Activated CD8-positive, alpha-beta T cell treated with anti-CD3 and anti-CD28 coated beads for 36 hours (primary cell): ENCODE data around the gene GALNT16. TPM values are rescaled to one million over a fixed set of nuclear protein-coding genes. Genes with fewer than 3 reads are reported as not detected.

Source experiments
- ATAC-seq: fragments of 200-7000 bp; cut with Tn5 transposase; one replicate; pipeline ENCODE4 v1.10.0; 2021; ENCODE audit warnings: mild to moderate bottlenecking, moderate library complexity
- CTCF ChIA-PET: fragments of 350-600 bp; sonication (Branson Sonifier 250); formaldehyde crosslinking; loops from one replicate; lab custom pipeline; 2021; ENCODE audit warnings: antibody characterized with exemption; lab: Charles Lee
- POLR2A ChIA-PET: fragments of 350-600 bp; sonication (Branson Sonifier 250); formaldehyde crosslinking; loops from one replicate; lab custom pipeline; 2021; ENCODE audit warnings: antibody characterized with exemption; lab: Charles Lee
- DNase-seq: peaks from one replicate; pipeline ENCODE4 v3.0.0-alpha.2; 2020
- H3K27ac Mint-ChIP-seq: one replicate; pipeline ENCODE4 v1.8.0; 2021; ENCODE audit warnings: mild to moderate bottlenecking, mixed read lengths
- H3K27me3 Mint-ChIP-seq: one replicate; pipeline ENCODE4 v1.8.0; 2021; ENCODE audit warnings: mixed read lengths
- H3K36me3 Mint-ChIP-seq: one replicate; pipeline ENCODE4 v1.8.0; 2021; ENCODE audit warnings: low read depth, mixed read lengths
- H3K4me1 Mint-ChIP-seq: one replicate; pipeline ENCODE4 v1.8.0; 2021; ENCODE audit warnings: low read depth, mixed read lengths
- H3K4me3 Mint-ChIP-seq: one replicate; pipeline ENCODE4 v1.8.0; 2021; ENCODE audit warnings: mild to moderate bottlenecking, moderate library complexity, mixed read lengths
- H3K9me3 Mint-ChIP-seq: one replicate; pipeline ENCODE4 v1.8.0; 2021; ENCODE audit warnings: mixed read lengths
- CTCF ChIP-seq: fragments of 200-600 bp; IDR thresholded peaks from one replicate; pipeline ENCODE4 v1.8.0; 2022; ENCODE audit warnings: antibody characterized with exemption, mild to moderate bottlenecking
- intact Hi-C: fragments of 100-400 bp; cut with micrococcal nuclease; formaldehyde crosslinking; loops from one replicate; pipeline ENCODE4 v1.10.0; 2022
- total RNA-seq, 2 experiments: library from RNA; stranded (reverse); gene quantifications; one replicate each; pipeline ENCODE4 v1.2.3, GENCODE V29; 2021

GALNT16 gene
- total RNA-seq, 2 experiments from 2014 or later, result not detected

GRCh38 chr14:69267492-69267891 is 7.5 kb downstream of the GALNT16 start:
- Mint-ChIP-seq H3K4me1 (no peaks in the 10 kb centered on the region), H3K27ac (no peak overlapping the region), H3K36me3 (no peaks in the 10 kb centered on the region), H3K27me3 (peaks cover 8% of the 10 kb centered on the region), H3K4me3 (no peak overlapping the region), H3K9me3 (no peaks in the 10 kb centered on the region)
- intact Hi-C loops, result no loop called here
- ChIA-PET POLR2A (no interaction called here), CTCF (interaction anchor here (1.4 kb wide), 1 partner anchor 109 kb away, joined by 4 read pairs; no protein-coding TSS in a partner anchor)
- DNase-seq, result no peak
- TF ChIP-seq CTCF, result no peak
- ATAC-seq, result no peak

- intact Hi-C loops, result no loop called here
- no peak for DNase-seq
- CTCF ChIA-PET, result interaction anchor here (1.4 kb wide), 1 partner anchor 109 kb away, joined by 4 read pairs; no protein-coding TSS in a partner anchor
Measured at GRCh38 chr14:69268223-69268622, 8.3 kb downstream of the GALNT16 start.

GRCh38 chr14:69268763-69269162 is 8.8 kb downstream of the GALNT16 start:
- Mint-ChIP-seq H3K27me3 (peaks cover 1% of the 10 kb centered on the region), H3K4me3 (no peak overlapping the region), H3K36me3 (no peaks in the 10 kb centered on the region), H3K4me1 (no peaks in the 10 kb centered on the region), H3K27ac (no peak overlapping the region), H3K9me3 (no peaks in the 10 kb centered on the region)
- DNase-seq (no peak), ATAC-seq (no peak)
- POLR2A ChIA-PET, result interaction anchor here (0.6 kb wide), 1 partner anchor 452 kb away, joined by 3 read pairs; no protein-coding TSS in a partner anchor
- CTCF ChIA-PET, result no interaction called here
- intact Hi-C loops, result no loop called here
- no peak for TF ChIP-seq CTCF

More at GRCh38 chr14:69268223-69268622, 8.3 kb downstream of the GALNT16 start:
- Mint-ChIP-seq H3K27ac (no peak overlapping the region), H3K4me3 (no peak overlapping the region), H3K4me1 (no peaks in the 10 kb centered on the region), H3K36me3 (no peaks in the 10 kb centered on the region), H3K9me3 (no peaks in the 10 kb centered on the region), H3K27me3 (peaks cover 6% of the 10 kb centered on the region)
- no peak for ATAC-seq
- no peak for TF ChIP-seq CTCF
- POLR2A ChIA-PET, result interaction anchor here (0.6 kb wide), 1 partner anchor 453 kb away, joined by 3 read pairs; no protein-coding TSS in a partner anchor

- ChIA-PET CTCF (no interaction called here), POLR2A (no interaction called here)
- Mint-ChIP-seq H3K36me3 (no peaks in the 10 kb centered on the region), H3K27me3 (peaks cover 1% of the 10 kb centered on the region), H3K4me1 (no peaks in the 10 kb centered on the region), H3K4me3 (no peak overlapping the region), H3K27ac (no peak overlapping the region), H3K9me3 (no peaks in the 10 kb centered on the region)
- intact Hi-C loops, result no loop called here
- DNase-seq, result no peak
- TF ChIP-seq CTCF, result no peak
- ATAC-seq, result no peak
Measured at GRCh38 chr14:69269381-69269780, 9.4 kb downstream of the GALNT16 start.

- Mint-ChIP-seq H3K9me3 (no peaks in the 10 kb centered on the region), H3K27me3 (peaks cover 4% of the 10 kb centered on the region), H3K4me1 (no peaks in the 10 kb centered on the region), H3K36me3 (no peaks in the 10 kb centered on the region), H3K4me3 (no peak overlapping the region), H3K27ac (no peak overlapping the region)
- no peak for DNase-seq
- CTCF ChIA-PET, result no interaction called here
- intact Hi-C loops, result no loop called here
- no peak for TF ChIP-seq CTCF
- ATAC-seq, result no peak
- POLR2A ChIA-PET, result no interaction called here
Measured at GRCh38 chr14:69270097-69270496, 10.1 kb downstream of the GALNT16 start.
